ENCODE results near the gene CLTCL1.

Gene CLTCL1

GRCh38 chr22:19132693-19133400 lies 158.7 kb downstream of the CLTCL1 start:
- TF ChIP-seq, protein P1, sequence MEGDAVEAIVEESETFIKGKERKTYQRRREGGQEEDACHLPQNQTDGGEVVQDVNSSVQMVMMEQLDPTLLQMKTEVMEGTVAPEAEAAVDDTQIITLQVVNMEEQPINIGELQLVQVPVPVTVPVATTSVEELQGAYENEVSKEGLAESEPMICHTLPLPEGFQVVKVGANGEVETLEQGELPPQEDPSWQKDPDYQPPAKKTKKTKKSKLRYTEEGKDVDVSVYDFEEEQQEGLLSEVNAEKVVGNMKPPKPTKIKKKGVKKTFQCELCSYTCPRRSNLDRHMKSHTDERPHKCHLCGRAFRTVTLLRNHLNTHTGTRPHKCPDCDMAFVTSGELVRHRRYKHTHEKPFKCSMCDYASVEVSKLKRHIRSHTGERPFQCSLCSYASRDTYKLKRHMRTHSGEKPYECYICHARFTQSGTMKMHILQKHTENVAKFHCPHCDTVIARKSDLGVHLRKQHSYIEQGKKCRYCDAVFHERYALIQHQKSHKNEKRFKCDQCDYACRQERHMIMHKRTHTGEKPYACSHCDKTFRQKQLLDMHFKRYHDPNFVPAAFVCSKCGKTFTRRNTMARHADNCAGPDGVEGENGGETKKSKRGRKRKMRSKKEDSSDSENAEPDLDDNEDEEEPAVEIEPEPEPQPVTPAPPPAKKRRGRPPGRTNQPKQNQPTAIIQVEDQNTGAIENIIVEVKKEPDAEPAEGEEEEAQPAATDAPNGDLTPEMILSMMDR (IDR thresholded peaks at IDR 0.05; ENCODE audit: low read depth, low read length), result no peak
- H3K27ac ChIP-seq, result no peak overlapping the region
- H3K27me3 ChIP-seq (ENCODE audit: insufficient read depth, low read depth, severe bottlenecking), result no peaks in the 10 kb centered on the region
- H3K4me3 ChIP-seq (ENCODE audit: low read depth, low read length), result no peak overlapping the region
- peaks cover 52% of the 10 kb centered on the region for H3K36me3 ChIP-seq
- H3K9me3 ChIP-seq (ENCODE audit: severe bottlenecking), result no peaks in the 10 kb centered on the region
- DNase-seq, result no peak

GRCh38 chr22:19132153-19132552 lies 159.4 kb downstream of the CLTCL1 start:
- Histone ChIP-seq H3K9me3 (ENCODE audit: severe bottlenecking) (no peaks in the 10 kb centered on the region), H3K4me3 (ENCODE audit: low read depth, low read length) (no peak overlapping the region), H3K27me3 (ENCODE audit: insufficient read depth, low read depth, severe bottlenecking) (no peaks in the 10 kb centered on the region), H3K36me3 (peaks cover 45% of the 10 kb centered on the region), H3K27ac (no peak overlapping the region)
- TF ChIP-seq, protein P1 (IDR thresholded peaks at IDR 0.05; ENCODE audit: low read depth, low read length), result no peak
- no peak for DNase-seq

GRCh38 chr22:19131685-19132015 lies 159.9 kb downstream of the CLTCL1 start:
- Histone ChIP-seq H3K27ac (no peak overlapping the region), H3K4me3 (ENCODE audit: low read depth, low read length) (no peak overlapping the region), H3K9me3 (ENCODE audit: severe bottlenecking) (no peaks in the 10 kb centered on the region), H3K27me3 (ENCODE audit: insufficient read depth, low read depth, severe bottlenecking) (no peaks in the 10 kb centered on the region), H3K36me3 (peaks cover 40% of the 10 kb centered on the region)
- no peak for DNase-seq
- TF ChIP-seq, protein P1 (IDR thresholded peaks at IDR 0.05; ENCODE audit: low read depth, low read length), result no peak

DNA sequence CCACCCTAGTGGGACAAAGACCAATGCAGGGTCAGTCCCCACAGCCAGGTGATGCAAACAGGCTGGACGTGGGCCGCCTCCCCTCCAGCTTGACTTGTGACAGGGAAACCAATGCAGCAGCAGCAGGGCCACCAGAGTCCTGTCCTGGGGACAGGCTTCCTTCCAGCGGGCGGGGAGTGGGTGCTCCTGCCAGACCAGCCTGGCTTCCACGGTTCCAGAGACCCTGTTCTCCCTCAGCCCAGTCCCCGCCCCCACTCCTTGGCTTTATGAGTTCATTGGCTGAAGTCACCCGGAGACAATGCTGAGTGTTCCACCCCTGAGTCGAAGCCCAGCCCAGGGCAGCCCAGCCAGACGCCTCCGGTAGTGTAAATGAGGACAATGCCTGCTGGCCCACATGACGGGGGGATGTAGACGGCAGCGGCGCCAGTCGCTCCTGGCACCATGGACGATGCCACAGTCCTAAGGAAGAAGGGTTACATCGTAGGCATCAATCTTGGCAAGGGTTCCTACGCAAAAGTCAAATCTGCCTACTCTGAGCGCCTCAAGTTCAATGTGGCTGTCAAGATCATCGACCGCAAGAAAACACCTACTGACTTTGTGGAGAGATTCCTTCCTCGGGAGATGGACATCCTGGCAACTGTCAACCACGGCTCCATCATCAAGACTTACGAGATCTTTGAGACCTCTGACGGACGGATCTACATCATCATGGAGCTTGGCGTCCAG lies 160.4 kb downstream of the CLTCL1 start, which contains the start of gene TSSK2:
Gene TSSK2 (plus strand): TSS at position 350 of the 726 bp plus-strand sequence. CDS start 92 bp downstream, at position 442.
- TF ChIP-seq, protein P1 (IDR thresholded peaks at IDR 0.05; ENCODE audit: low read depth, low read length), result no peak
- Histone ChIP-seq H3K27ac (no peak within 1 kb of the TSS), H3K4me3 (ENCODE audit: low read depth, low read length) (no peak within 1 kb of the TSS), H3K36me3 (peaks cover 36% of the 10 kb centered on the region), H3K9me3 (ENCODE audit: severe bottlenecking) (no peaks in the 10 kb centered on the region), H3K27me3 (ENCODE audit: insufficient read depth, low read depth, severe bottlenecking) (no peaks in the 10 kb centered on the region)
- DNase-seq, result no peak

DNA sequence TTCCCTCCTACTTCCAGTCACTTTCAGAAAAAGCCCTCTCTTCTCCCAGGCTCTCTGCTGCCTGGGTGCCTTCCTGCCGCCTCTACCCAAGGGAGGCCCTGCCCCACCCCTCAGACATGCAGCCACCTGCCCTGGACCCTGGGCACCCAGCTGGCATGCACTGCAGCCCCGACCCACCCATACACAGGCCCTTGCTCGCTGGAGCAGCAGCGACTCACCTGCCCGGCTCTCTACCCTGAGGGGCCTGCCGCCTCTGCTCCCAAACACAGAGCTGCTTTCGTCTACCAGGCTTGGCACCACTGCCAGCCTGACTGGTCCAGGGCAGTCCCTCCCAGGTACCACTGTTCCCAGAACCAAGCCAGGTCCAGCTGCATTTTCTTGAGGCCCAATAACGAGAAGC lies 161.6 kb downstream of the CLTCL1 start:
- no peak for DNase-seq
- TF ChIP-seq, protein P1 (IDR thresholded peaks at IDR 0.05; ENCODE audit: low read depth, low read length), result no peak
- no peak overlapping the region for H3K27ac ChIP-seq

More for the DNA sequence above, 161.6 kb downstream of the CLTCL1 start:
- H3K27me3 ChIP-seq (ENCODE audit: insufficient read depth, low read depth, severe bottlenecking), result no peaks in the 10 kb centered on the region
- no peaks in the 10 kb centered on the region for H3K9me3 ChIP-seq (ENCODE audit: severe bottlenecking)
- H3K4me3 ChIP-seq (ENCODE audit: low read depth, low read length), result no peak overlapping the region
- H3K36me3 ChIP-seq, result peaks cover 27% of the 10 kb centered on the region

Data from WERI-Rb-1 (cell line).